Measurements from ENCODE around the gene FOXO3. TPM values are rescaled to one million over a fixed set of nuclear protein-coding genes. Genes with fewer than 3 reads are reported as not detected.

The FOXO3 gene
- total RNA-seq, 1 donor from 2014 or later, result 32.8 TPM

GRCh38 chr6:108690326-108691049, 129.8 kb downstream of the FOXO3 start:
- Mint-ChIP-seq H3K4me1 (peaks cover 21% of the 10 kb centered on the region), H3K4me3 (no peak overlapping the region), H3K27ac (ENCODE audit: unreplicated experiment) (no peak overlapping the region), H3K9me3 (no peaks in the 10 kb centered on the region), H3K36me3 (ENCODE audit: low read depth) (peaks cover 11% of the 10 kb centered on the region), H3K27me3 (ENCODE audit: low read depth) (no peaks in the 10 kb centered on the region)
- no peak for DNase-seq (ENCODE audit: low read depth, low spot score)
- TF ChIP-seq, protein P1, sequence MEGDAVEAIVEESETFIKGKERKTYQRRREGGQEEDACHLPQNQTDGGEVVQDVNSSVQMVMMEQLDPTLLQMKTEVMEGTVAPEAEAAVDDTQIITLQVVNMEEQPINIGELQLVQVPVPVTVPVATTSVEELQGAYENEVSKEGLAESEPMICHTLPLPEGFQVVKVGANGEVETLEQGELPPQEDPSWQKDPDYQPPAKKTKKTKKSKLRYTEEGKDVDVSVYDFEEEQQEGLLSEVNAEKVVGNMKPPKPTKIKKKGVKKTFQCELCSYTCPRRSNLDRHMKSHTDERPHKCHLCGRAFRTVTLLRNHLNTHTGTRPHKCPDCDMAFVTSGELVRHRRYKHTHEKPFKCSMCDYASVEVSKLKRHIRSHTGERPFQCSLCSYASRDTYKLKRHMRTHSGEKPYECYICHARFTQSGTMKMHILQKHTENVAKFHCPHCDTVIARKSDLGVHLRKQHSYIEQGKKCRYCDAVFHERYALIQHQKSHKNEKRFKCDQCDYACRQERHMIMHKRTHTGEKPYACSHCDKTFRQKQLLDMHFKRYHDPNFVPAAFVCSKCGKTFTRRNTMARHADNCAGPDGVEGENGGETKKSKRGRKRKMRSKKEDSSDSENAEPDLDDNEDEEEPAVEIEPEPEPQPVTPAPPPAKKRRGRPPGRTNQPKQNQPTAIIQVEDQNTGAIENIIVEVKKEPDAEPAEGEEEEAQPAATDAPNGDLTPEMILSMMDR (conservative IDR thresholded peaks at IDR 0.05), result no peak

DNA sequence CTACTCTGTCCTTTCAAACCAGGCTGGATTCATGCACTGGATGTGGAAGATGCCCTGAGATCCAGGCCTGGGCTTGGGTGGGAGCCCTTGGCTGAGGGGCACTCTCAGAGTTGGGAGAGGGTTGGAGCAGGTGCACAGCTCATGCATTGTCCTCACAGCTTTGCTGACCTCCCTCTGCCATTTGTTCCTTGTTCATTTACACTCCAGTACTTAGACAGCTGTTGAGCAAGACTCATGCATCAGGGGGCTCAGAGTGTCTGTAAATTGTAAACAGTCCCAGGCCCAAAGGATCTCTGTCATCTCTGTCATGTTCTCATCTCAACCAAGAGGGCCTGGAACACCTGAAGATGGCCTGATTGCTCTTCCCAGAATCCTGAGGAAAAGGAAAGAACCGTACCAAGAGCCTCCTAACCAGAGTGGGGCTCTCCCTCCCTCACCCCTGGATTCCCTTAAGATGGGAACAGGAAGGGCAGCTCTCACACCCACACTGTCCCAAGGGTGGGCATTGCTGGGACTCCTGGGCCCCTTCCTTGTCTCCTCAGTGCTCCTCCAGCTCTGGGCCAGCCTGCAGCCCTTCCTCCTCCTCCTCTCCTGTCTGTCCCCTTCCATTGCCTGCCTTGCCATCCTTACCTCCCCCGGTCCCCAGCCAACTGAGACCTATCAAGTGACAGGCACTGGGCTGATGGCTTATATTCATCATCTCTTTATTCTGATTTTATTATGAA, 132.9 kb downstream of the FOXO3 start:
- H3K4me3 Mint-ChIP-seq, result no peak overlapping the region
- H3K27ac Mint-ChIP-seq (ENCODE audit: unreplicated experiment), result no peak overlapping the region
- DNase-seq (ENCODE audit: low read depth, low spot score), result no peak
- TF ChIP-seq, protein P1 (conservative IDR thresholded peaks at IDR 0.05), result no peak
- peaks cover 16% of the 10 kb centered on the region for H3K4me1 Mint-ChIP-seq
- H3K27me3 Mint-ChIP-seq (ENCODE audit: low read depth), result no peaks in the 10 kb centered on the region
- H3K36me3 Mint-ChIP-seq (ENCODE audit: low read depth), result no peaks in the 10 kb centered on the region
- no peaks in the 10 kb centered on the region for H3K9me3 Mint-ChIP-seq

GRCh38 chr6:108694816-108695215, 134.1 kb downstream of the FOXO3 start:
- no peak overlapping the region for H3K27ac Mint-ChIP-seq (ENCODE audit: unreplicated experiment)
- DNase-seq (ENCODE audit: low read depth, low spot score), result no peak
- H3K36me3 Mint-ChIP-seq (ENCODE audit: low read depth), result no peaks in the 10 kb centered on the region
- no peaks in the 10 kb centered on the region for H3K27me3 Mint-ChIP-seq (ENCODE audit: low read depth)
- TF ChIP-seq, protein P1 (conservative IDR thresholded peaks at IDR 0.05), result no peak
- H3K4me3 Mint-ChIP-seq, result no peak overlapping the region
- no peaks in the 10 kb centered on the region for H3K9me3 Mint-ChIP-seq
- peaks cover 11% of the 10 kb centered on the region for H3K4me1 Mint-ChIP-seq

- H3K9me3 Mint-ChIP-seq, result peaks cover 9% of the 10 kb centered on the region
- H3K36me3 Mint-ChIP-seq (ENCODE audit: low read depth), result peaks cover 9% of the 10 kb centered on the region
- no peaks in the 10 kb centered on the region for H3K4me1 Mint-ChIP-seq
- no peak for DNase-seq (ENCODE audit: low read depth, low spot score)
- TF ChIP-seq, protein P1 (conservative IDR thresholded peaks at IDR 0.05), result no peak
- no peak overlapping the region for H3K4me3 Mint-ChIP-seq
- H3K27ac Mint-ChIP-seq (ENCODE audit: unreplicated experiment), result no peak overlapping the region
- H3K27me3 Mint-ChIP-seq (ENCODE audit: low read depth), result no peaks in the 10 kb centered on the region
These were observed 136.9 kb downstream of the FOXO3 start for GRCh38 chr6:108697561-108698161.

GRCh38 chr6:108698593-108699289, 138.0 kb downstream of the FOXO3 start:
- TF ChIP-seq, protein P1 (conservative IDR thresholded peaks at IDR 0.05), result no peak
- Mint-ChIP-seq H3K4me1 (no peaks in the 10 kb centered on the region), H3K27me3 (ENCODE audit: low read depth) (no peaks in the 10 kb centered on the region), H3K4me3 (no peak overlapping the region), H3K27ac (ENCODE audit: unreplicated experiment) (peak overlapping the region; percentile 81), H3K36me3 (ENCODE audit: low read depth) (peaks cover 9% of the 10 kb centered on the region), H3K9me3 (peaks cover 12% of the 10 kb centered on the region)
- no peak for DNase-seq (ENCODE audit: low read depth, low spot score)
